Left lobe of liver (tissue), 2 donors: ENCODE results near the gene NGFR. TPM values are rescaled to one million over a fixed set of nuclear protein-coding genes. Genes with fewer than 3 reads are reported as not detected.
"Not testable (repeated sequence)": the region's sequence is repeated elsewhere in the genome, so short reads cannot be mapped to it uniquely, and the experiment has no call there.

Source experiments
- ATAC-seq: fragments of 200-7000 bp; cut with Tn5 transposase; one replicate; pipeline ENCODE4 v1.9.1; 2020; ENCODE audit warnings: mild to moderate bottlenecking, moderate library complexity
- DNase-seq: peaks from one replicate; pipeline ENCODE4 v3.0.0-alpha.2; 2020; ENCODE audit warnings: low spot score
- total RNA-seq: library from RNA; stranded (reverse); gene quantifications from one replicate; pipeline ENCODE4 v1.2.1, GENCODE V29; 2021
- donor health status: DM: no; HTN: no; CAD: no; lungs with moderate emphysema.
- donor health status: DM: no; HTN: yes; CAD: no.

NGFR gene
- total RNA-seq, 1 donor from 2014 or later = 14.0 TPM

DNA sequence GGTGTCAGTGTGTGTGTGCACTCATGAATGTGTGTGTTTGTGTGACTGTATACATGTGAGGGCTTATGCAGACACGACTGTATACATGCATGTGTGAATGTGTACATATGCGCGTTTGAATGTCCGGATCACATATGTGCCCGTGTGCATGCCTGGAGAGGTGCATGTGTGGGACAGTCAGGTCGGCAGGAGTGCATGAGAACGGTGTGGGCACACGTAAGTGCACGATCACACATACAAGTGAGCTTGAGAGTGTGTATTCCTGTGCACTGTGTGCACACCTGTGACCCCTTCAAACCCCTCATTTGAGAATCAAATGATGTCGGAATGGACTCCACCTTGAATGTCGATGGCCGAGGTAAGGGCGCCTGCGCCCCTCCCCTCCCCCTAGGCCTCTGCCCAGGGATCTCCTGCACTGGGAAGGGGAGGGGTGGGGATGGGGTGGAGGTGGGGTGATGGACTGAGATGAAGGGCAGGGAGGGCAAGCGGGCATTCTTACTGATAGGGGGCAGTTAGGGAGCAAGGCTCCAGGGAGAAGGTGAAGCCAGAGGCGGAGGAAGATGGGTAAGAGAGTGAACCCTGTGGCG is 601 bp upstream of the NGFR start:
- DNase-seq (no peak), ATAC-seq (no peak)

DNA sequence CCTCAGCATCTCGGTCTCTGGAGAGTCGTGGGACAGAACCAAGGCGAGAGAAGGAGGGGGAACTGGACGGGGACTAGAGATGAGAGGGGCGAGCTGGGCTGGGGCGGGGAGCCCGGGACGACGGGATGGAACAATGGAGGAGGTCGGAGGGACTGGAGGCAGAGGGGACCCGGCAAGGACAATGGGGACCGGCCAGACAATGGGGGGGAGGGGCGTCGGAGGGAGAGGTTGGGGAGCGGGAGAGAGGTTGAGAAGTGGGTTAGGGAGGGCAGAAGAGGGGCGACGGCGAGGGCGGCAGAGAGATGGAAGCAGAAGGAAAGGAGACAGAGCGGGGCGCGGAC is 719 bp downstream of the NGFR start:
- DNase-seq = no peak
- no peak for ATAC-seq

DNA sequence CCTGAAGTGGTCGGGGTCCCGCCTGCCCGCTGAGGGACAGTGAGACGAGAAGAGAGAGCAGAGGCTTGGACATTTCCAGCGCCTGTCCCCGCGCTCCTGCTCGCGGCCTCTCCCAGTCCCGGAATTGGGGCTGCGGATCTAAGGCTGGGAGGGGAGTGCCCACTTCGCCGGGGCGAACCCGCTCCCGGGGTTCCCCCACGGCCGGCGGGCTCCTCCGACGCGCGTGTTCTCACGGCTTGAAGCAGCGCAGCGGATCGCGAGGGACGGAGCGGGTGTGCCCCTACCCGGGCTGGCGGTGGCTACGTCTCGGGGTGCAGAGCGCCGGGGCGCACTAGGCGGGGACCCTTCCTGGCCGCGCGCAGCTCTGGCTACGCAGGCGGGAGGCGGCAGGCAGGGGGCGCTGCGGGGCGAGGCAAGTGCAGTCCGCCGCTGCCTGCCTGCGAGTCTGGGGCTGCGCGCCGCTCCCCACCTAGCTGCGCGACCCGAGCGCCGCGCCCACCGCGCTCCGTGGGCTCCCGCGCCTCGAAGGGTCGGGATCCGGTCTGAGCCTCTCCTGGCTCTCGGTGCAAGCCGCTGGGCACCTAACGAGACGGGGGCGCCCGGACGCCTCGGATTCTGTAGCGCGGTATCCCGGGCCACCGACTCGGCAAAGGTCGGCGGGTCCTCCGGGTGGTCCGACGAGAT is 1.2 kb downstream of the NGFR start:
- DNase-seq (peak; percentile 69), ATAC-seq (peak; percentile 93)

- DNase-seq = no peak
- no peak for ATAC-seq
Observed at GRCh38 chr17:49496867-49497147, 1.7 kb downstream of the NGFR start.

GRCh38 chr17:49497148-49498028 is 2.3 kb downstream of the NGFR start:
- peak; percentile 29 for ATAC-seq
- DNase-seq = no peak

GRCh38 chr17:49498029-49498615 is 3.0 kb downstream of the NGFR start:
- DNase-seq = no peak
- no peak for ATAC-seq

GRCh38 chr17:49501496-49501895 is 6.4 kb downstream of the NGFR start:
- DNase-seq (no peak), ATAC-seq (no peak)

GRCh38 chr17:49502254-49502653 is 7.2 kb downstream of the NGFR start:
- DNase-seq (no peak), ATAC-seq (no peak)

DNA sequence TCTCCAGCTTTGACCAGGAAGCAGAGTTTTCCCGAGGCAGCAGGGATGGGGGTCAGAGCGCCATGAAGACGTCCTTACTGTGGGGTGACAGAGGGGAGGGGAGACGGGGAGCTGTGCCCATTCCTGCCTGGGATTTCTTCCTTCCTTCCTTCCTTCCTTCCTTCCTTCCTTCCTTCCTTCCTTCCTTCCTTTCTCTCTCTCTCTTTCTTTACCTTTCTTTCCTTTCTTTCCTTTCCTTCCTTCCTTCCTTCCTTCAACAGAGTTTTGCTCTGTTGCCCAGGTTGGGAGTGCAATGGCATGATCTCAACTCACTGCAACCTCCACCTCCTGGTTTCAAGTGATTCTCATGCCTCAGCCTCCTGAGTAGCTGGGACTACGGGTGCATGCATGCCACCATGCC is 7.6 kb downstream of the NGFR start:
- not testable (repeated sequence) for ATAC-seq, DNase-seq

- ATAC-seq = no peak
- DNase-seq = no peak
Observed at GRCh38 chr17:49504369-49504768, 9.3 kb downstream of the NGFR start.

DNA sequence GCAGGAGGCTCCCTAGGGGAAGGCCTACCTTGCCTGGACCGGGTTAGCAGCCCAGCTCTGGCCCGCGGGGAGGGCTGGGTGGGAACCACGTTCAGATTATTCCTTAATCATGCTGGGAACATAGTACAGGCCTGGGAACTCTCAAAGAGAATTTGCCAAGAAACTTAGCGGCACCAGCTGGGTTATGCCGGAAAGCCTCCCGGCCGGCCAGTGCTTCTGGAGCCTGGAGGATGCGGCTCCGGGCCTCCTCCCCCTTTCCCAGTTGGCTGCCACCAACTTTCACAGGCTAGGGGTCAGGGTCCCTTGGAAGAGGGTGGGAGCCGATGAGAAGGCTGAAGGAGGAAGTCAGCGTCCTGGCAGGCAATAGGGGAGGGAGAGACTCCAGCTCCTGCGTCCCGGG is 10.8 kb downstream of the NGFR start:
- DNase-seq (no peak), ATAC-seq (peak; percentile 49)

- ATAC-seq (no peak), DNase-seq (no peak)
Observed at GRCh38 chr17:49506282-49506681, 11.2 kb downstream of the NGFR start.

- DNase-seq (no peak), ATAC-seq (no peak)
Observed at GRCh38 chr17:49508061-49508865, 13.2 kb downstream of the NGFR start.

DNA sequence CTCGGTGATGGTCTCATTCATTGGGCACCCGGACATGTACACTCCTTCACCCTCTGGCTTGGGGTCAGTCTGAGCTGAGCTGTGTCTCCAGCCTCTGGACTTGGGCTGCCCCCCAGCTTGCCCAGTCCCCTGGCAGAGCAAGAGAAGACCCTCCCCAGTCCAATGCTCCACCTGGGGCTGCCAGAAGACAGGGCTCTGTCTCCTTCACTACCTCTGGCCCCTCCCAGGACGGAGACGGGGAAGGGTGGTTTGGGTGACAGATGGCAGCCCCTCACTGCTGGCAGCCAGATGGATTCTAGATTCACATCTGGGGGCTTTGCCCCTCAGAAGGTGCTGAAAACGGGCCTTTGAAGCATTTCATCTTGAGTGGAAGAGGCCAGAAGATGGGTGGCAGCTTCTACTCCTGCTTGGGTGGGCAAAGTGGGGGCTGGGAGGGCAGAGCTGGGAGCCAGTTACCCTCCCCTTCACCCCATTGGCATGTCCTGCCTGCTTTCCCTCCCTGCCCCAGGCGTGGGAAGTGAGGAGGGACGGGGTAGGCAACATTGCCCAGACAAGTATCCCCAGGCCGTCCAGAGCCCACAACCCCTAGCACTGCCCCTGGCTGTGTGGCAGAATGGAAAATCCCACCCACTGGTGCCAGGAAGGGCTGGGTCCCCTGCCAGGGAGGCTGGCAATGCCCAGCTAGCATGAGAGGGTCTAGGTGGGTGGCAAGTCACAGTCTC is 13.9 kb downstream of the NGFR start:
- no peak for ATAC-seq

DNA sequence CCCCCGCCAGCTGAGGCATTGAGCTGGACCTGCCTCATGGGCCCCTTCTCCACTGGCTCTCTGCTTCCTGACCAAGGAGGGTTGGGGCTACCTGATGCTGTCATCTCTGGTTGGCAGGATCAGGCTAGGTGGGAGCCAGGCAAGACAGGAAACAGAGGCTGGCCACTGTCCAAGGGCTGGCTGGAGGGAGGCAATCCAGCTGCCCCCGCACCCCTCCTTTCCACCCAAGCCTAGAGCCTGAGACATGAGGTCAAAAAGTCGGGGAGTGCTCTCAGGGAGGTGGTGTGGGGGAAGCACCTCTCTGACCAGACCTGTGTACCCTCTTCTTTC is 14.5 kb downstream of the NGFR start:
- no peak for DNase-seq
- no peak for ATAC-seq

More for the DNA sequence above, 13.9 kb downstream of the NGFR start:
- no peak for DNase-seq

DNA sequence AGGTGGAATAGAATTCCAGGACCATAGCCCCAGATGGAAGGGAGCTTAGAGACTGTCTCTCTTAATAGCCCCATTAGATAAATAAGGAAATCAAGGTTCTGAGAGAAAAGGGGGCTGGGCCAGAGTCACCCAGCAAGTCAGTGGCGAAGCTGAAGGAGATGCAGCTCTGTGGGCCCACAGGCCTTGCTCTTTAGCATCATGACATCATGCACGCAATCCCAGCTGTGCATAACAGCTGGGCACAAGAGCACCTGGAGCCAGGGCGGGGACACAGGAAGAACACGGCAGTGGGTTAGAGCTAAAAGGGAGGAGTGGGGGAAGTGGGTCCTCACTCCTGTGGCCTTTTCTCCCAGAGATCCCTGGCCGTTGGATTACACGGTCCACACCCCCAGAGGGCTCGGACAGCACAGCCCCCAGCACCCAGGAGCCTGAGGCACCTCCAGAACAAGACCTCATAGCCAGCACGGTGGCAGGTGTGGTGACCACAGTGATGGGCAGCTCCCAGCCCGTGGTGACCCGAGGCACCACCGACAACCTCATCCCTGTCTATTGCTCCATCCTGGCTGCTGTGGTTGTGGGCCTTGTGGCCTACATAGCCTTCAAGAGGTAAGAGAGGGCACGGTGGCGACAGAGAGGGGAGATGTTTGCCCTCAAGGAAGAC is 15.1 kb downstream of the NGFR start:
- ATAC-seq (no peak), DNase-seq (no peak)

GRCh38 chr17:49510720-49511110 is 15.6 kb downstream of the NGFR start:
- ATAC-seq (no peak), DNase-seq (no peak)

GRCh38 chr17:49511810-49512209 is 16.7 kb downstream of the NGFR start:
- ATAC-seq = no peak
- no peak for DNase-seq

- DNase-seq = no peak
Observed at GRCh38 chr17:49512296-49513043, 17.4 kb downstream of the NGFR start.

More at GRCh38 chr17:49512296-49513043, 17.4 kb downstream of the NGFR start:
- ATAC-seq = no peak
